Glutamatergic neuron (in vitro differentiated cells): ENCODE measurements around the gene CCDC134. TPM values are rescaled to one million over a fixed set of nuclear protein-coding genes. Genes with fewer than 3 reads are reported as not detected.
A peak's percentile ranks its signal among the peaks of the same experiment; 100 is the strongest.

ENCODE experiments used
- DNase-seq: peaks from one replicate; pipeline ENCODE4 v3.0.0; 2022
- H3K27ac Mint-ChIP-seq: one replicate; pipeline ENCODE4 v1.8.0; 2020; ENCODE audit warnings: mild to moderate bottlenecking, mixed read lengths, inconsistent platforms; ENCODE audit not compliant: unreplicated experiment
- H3K27me3 Mint-ChIP-seq: one replicate; pipeline ENCODE4 v1.8.0; 2020; ENCODE audit warnings: mild to moderate bottlenecking, moderate library complexity, mixed read lengths, inconsistent platforms; ENCODE audit not compliant: unreplicated experiment
- H3K36me3 Mint-ChIP-seq: one replicate; pipeline ENCODE4 v1.8.0; 2020; ENCODE audit warnings: mild to moderate bottlenecking, mixed read lengths, inconsistent platforms; ENCODE audit not compliant: unreplicated experiment
- H3K4me1 Mint-ChIP-seq: one replicate; pipeline ENCODE4 v1.8.0; 2020; ENCODE audit warnings: mild to moderate bottlenecking, low read depth, mixed read lengths, inconsistent platforms; ENCODE audit not compliant: unreplicated experiment
- H3K4me3 Mint-ChIP-seq: one replicate; pipeline ENCODE4 v1.8.0; 2020; ENCODE audit warnings: mild to moderate bottlenecking, mixed read lengths, inconsistent platforms; ENCODE audit not compliant: unreplicated experiment
- H3K9me3 Mint-ChIP-seq: one replicate; pipeline ENCODE4 v1.8.0; 2020; ENCODE audit warnings: mild to moderate bottlenecking, moderate library complexity, mixed read lengths, inconsistent platforms; ENCODE audit not compliant: unreplicated experiment
- total RNA-seq: library from RNA; stranded (reverse); fragmentation: NEBNext Ultra II Directional; extraction: Animal tissue kit (Norgen Biotek cat#: 25700); gene quantifications from one replicate; pipeline ENCODE4 v1.2.1, GENCODE V29; 2021; ENCODE audit not compliant: unreplicated experiment
- TF ChIP-seq, protein P1 (sequence below): fragments of 200-600 bp; sonication (generic); IDR thresholded peaks from one replicate; pipeline ENCODE4 v1.5.0; 2021; ENCODE audit not compliant: partially characterized antibody, unreplicated experiment

CCDC134 gene
- total RNA-seq, 1 donor from 2014 or later = 9.4 TPM

DNA sequence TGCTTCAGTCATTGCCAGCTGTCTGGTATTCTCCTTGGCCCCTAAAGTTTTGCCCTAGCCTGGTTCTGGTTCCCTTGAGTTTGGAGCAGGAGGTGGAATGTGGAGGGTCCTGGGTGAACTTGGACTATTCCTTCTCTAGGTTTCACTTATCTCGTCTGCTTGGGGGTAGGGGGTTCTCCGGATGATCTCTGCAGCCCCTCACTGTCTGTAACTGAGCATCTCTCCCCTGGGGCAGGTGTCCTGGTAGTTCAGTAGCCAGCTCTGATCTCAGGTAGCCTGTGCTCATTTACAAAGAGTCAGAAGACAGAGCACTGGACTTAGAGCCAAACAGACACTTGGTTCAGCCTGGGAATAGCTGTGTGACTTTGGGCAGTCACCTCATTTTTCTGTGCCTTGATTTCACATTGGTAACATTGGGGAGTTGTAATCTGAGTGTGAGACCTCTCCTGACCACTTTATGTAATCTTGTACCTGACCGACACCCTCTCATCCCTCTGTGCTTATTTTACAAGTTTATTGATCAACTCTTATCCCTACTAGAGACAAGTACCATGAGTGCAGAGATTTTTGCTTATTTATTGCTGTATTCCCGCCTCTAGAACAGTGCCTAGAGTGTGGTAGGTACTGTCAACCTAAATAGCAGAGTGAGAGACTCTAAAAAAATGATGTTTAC is 804 bp downstream of the CCDC134 start:
- Mint-ChIP-seq H3K36me3 (no peaks in the 10 kb centered on the region), H3K4me3 (peak overlapping the region; percentile 91), H3K27me3 (peaks cover under 1% of the 10 kb centered on the region), H3K27ac (no peak overlapping the region), H3K4me1 (peaks cover 8% of the 10 kb centered on the region), H3K9me3 (peaks cover 1% of the 10 kb centered on the region)
- TF ChIP-seq, protein P1, sequence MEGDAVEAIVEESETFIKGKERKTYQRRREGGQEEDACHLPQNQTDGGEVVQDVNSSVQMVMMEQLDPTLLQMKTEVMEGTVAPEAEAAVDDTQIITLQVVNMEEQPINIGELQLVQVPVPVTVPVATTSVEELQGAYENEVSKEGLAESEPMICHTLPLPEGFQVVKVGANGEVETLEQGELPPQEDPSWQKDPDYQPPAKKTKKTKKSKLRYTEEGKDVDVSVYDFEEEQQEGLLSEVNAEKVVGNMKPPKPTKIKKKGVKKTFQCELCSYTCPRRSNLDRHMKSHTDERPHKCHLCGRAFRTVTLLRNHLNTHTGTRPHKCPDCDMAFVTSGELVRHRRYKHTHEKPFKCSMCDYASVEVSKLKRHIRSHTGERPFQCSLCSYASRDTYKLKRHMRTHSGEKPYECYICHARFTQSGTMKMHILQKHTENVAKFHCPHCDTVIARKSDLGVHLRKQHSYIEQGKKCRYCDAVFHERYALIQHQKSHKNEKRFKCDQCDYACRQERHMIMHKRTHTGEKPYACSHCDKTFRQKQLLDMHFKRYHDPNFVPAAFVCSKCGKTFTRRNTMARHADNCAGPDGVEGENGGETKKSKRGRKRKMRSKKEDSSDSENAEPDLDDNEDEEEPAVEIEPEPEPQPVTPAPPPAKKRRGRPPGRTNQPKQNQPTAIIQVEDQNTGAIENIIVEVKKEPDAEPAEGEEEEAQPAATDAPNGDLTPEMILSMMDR = no peak
- no peak for DNase-seq

DNA sequence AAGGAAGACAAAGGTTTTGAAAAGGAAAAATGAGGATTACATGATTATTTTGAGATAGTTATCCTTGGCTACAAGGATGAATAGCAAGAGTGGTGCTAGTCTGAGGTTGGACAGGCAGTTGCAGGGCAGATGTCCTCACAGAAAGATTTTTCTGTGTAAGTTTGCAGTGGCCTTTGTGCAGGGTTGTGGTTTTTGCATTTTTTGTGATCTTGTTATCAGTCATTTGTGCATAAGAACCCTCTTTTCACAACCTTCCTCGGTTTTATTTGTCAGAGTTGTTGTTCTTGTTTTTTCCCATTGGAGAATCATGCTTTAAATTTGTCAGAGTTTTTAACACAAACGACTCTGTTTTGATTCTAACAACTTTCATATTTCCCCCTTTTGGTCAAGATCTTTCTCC is 1.4 kb downstream of the CCDC134 start:
- TF ChIP-seq, protein P1 = no peak
- no peak overlapping the region for H3K27ac Mint-ChIP-seq
- H3K9me3 Mint-ChIP-seq = peaks cover 1% of the 10 kb centered on the region
- no peaks in the 10 kb centered on the region for H3K27me3 Mint-ChIP-seq
- H3K4me1 Mint-ChIP-seq = peaks cover 8% of the 10 kb centered on the region
- peak overlapping the region; percentile 91 for H3K4me3 Mint-ChIP-seq
- DNase-seq = no peak
- H3K36me3 Mint-ChIP-seq = no peaks in the 10 kb centered on the region

DNA sequence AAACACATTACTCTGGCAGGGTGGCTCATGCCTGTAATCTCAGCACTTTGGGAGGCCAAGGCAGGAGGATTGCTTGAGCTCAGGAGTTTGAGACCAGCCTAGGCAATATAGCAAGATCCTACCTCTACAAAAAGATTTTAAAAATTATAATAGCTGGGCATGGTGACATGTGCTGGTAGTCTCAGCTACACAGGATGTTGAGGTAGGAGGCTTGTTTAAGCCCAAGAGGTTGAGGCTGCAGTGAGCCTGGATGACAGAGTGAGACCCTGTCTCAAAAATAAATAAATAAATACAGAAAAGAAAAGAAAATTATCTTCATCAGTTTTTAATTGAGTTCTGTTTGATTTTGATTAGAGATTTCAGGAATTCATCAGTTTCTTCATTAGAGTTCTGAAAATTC is 5.2 kb downstream of the CCDC134 start:
- no peak for DNase-seq
- no peaks in the 10 kb centered on the region for H3K27me3 Mint-ChIP-seq
- peaks cover 14% of the 10 kb centered on the region for H3K36me3 Mint-ChIP-seq
- H3K4me1 Mint-ChIP-seq = peaks cover 6% of the 10 kb centered on the region
- no peak overlapping the region for H3K27ac Mint-ChIP-seq
- TF ChIP-seq, protein P1 = no peak
- H3K4me3 Mint-ChIP-seq = no peak overlapping the region
- H3K9me3 Mint-ChIP-seq = no peaks in the 10 kb centered on the region

DNA sequence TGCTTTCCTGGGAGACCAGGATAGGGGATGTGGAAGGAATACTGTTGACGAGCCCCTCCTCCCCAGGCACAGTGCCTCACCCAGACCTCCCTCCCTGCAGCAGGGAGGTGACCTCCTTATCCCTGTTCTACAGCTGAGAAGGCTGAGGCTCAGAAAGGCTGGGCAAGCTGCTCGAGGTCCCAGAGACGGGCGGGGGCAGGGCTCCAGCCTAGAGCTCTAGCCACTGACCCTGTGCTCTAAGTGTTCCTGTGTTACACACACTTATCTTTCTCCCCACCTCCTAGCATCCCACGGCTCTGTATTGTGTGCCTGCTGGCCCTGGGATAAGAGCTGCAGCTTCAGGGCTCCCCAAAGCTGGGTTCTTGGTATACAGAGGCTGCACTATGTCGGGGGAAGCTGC is 7.9 kb downstream of the CCDC134 start:
- H3K27me3 Mint-ChIP-seq = no peaks in the 10 kb centered on the region
- peaks cover 14% of the 10 kb centered on the region for H3K36me3 Mint-ChIP-seq
- no peaks in the 10 kb centered on the region for H3K4me1 Mint-ChIP-seq
- no peak for DNase-seq
- TF ChIP-seq, protein P1 = no peak
- no peaks in the 10 kb centered on the region for H3K9me3 Mint-ChIP-seq
- H3K27ac Mint-ChIP-seq = no peak overlapping the region
- H3K4me3 Mint-ChIP-seq = no peak overlapping the region

DNA sequence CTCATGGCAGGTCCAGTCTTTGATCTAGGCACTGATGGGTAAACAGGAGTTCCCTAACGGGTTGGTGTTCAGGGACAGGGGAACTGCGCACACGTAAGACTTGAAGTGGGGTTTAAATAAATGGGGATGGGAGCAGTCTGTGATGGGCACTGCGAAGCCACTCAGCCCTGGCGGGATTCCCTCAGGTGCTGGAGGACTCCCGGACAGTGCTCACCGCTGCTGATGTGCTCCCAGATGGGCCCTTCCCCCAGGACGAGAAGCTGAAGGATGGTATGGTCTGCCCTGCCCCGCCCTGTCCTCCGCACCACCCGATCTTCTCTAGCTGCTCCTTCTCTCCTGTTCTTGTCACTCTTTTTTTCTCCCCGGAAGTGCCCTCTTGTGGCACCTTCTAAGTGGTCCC is 9.5 kb downstream of the CCDC134 start:
- peaks cover 14% of the 10 kb centered on the region for H3K36me3 Mint-ChIP-seq
- H3K27ac Mint-ChIP-seq = no peak overlapping the region
- no peaks in the 10 kb centered on the region for H3K27me3 Mint-ChIP-seq
- H3K4me1 Mint-ChIP-seq = no peaks in the 10 kb centered on the region
- DNase-seq = no peak
- TF ChIP-seq, protein P1 = no peak
- H3K4me3 Mint-ChIP-seq = no peak overlapping the region
- no peaks in the 10 kb centered on the region for H3K9me3 Mint-ChIP-seq
